ENCODE data around the gene ZRSR2. TPM values are rescaled to one million over a fixed set of nuclear protein-coding genes. Genes with fewer than 3 reads are reported as not detected.
A peak's percentile ranks its signal among the peaks of the same experiment; 100 is the strongest.
"Not testable (repeated sequence)": the region's sequence is repeated elsewhere in the genome, so short reads cannot be mapped to it uniquely, and the experiment has no call there.

Gene ZRSR2
- total RNA-seq, 1 experiment from 2014 or later, result 18.1 TPM

DNA sequence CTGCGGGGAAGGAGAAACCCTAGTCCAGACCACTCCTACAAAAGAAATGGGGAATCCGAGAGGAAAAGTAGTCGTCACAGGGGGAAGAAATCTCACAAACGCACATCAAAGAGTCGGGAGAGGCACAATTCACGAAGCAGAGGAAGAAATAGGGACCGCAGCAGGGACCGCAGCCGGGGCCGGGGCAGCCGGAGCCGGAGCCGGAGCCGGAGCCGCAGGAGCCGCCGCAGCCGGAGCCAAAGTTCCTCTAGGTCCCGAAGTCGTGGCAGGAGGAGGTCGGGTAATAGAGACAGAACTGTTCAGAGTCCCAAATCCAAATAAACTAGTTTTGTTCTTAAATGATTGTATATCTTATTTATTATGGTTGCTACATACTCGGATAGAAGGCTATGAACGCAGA lies 32.6 kb downstream of the ZRSR2 start:
- Histone ChIP-seq H3K9me3 (ENCODE audit: low read depth, low read length, poor library complexity, severe bottlenecking) (no peaks in the 10 kb centered on the region), H3K4me1 (ENCODE audit: insufficient read depth, low read length, poor library complexity, severe bottlenecking) (no peaks in the 10 kb centered on the region), H3K27me3 (replicated peaks; ENCODE audit: insufficient read depth, low read depth, low read length, poor library complexity) (no peaks in the 10 kb centered on the region), H3K27ac (ENCODE audit: low read depth, low read length, poor library complexity, severe bottlenecking) (no peak overlapping the region), H3K36me3 (ENCODE audit: insufficient read depth, low read length, poor library complexity, severe bottlenecking) (peaks cover 28% of the 10 kb centered on the region), H3K4me3 (ENCODE audit: low read depth, low read length, poor library complexity, severe bottlenecking) (no peak overlapping the region)
- no peak for DNase-seq (ENCODE audit: low spot score)
- BruUV-seq (replicated peaks), result TSS peak; percentile 85
- no peak for TF ChIP-seq EZH2 (IDR thresholded peaks at IDR 0.05; ENCODE audit: borderline replicate concordance, low read depth, low read length, poor library complexity, severe bottlenecking)
- intact Hi-C loops (cut with micrococcal nuclease; ENCODE audit: unreplicated experiment), result no loop called here
- POLR2A ChIA-PET (ENCODE audit: low non-redundant PET), result no interaction called here
- CTCF ChIA-PET, result no interaction called here

DNA sequence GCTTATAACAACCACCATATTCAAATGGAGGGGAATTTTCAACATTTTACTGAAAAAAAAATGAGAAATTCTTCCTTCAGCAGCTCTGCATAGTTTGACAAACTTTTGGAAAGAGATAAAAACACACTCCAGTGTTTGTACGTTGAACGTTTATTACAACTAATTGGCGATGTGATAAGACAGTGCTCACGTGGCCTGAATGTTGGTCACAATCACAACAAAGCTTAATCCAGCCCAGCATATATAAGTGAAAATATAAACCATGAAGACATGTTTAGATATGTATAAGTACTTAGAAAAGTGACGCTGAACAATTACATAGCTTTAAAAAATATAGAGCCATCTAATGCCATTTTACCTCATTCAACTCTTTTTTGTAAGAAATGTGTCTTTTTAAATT lies 35.7 kb downstream of the ZRSR2 start:
- H3K36me3 ChIP-seq (ENCODE audit: insufficient read depth, low read length, poor library complexity, severe bottlenecking), result peaks cover 24% of the 10 kb centered on the region
- no peak overlapping the region for H3K27ac ChIP-seq (ENCODE audit: low read depth, low read length, poor library complexity, severe bottlenecking)
- intact Hi-C loops (cut with micrococcal nuclease; ENCODE audit: unreplicated experiment), result no loop called here
- H3K4me3 ChIP-seq (ENCODE audit: low read depth, low read length, poor library complexity, severe bottlenecking), result no peak overlapping the region
- no TSS peak for BruUV-seq (replicated peaks)
- no peak for DNase-seq (ENCODE audit: low spot score)
- CTCF ChIA-PET, result no interaction called here
- TF ChIP-seq, protein P1, sequence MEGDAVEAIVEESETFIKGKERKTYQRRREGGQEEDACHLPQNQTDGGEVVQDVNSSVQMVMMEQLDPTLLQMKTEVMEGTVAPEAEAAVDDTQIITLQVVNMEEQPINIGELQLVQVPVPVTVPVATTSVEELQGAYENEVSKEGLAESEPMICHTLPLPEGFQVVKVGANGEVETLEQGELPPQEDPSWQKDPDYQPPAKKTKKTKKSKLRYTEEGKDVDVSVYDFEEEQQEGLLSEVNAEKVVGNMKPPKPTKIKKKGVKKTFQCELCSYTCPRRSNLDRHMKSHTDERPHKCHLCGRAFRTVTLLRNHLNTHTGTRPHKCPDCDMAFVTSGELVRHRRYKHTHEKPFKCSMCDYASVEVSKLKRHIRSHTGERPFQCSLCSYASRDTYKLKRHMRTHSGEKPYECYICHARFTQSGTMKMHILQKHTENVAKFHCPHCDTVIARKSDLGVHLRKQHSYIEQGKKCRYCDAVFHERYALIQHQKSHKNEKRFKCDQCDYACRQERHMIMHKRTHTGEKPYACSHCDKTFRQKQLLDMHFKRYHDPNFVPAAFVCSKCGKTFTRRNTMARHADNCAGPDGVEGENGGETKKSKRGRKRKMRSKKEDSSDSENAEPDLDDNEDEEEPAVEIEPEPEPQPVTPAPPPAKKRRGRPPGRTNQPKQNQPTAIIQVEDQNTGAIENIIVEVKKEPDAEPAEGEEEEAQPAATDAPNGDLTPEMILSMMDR (conservative IDR thresholded peaks at IDR 0.05; ENCODE audit: low read depth, low read length), result no peak
- TF ChIP-seq EZH2 (IDR thresholded peaks at IDR 0.05; ENCODE audit: borderline replicate concordance, low read depth, low read length, poor library complexity, severe bottlenecking), result no peak
- no peaks in the 10 kb centered on the region for H3K9me3 ChIP-seq (ENCODE audit: low read depth, low read length, poor library complexity, severe bottlenecking)
- POLR2A ChIA-PET (ENCODE audit: low non-redundant PET), result no interaction called here
- H3K27me3 ChIP-seq (replicated peaks; ENCODE audit: insufficient read depth, low read depth, low read length, poor library complexity), result no peaks in the 10 kb centered on the region
- peaks cover 7% of the 10 kb centered on the region for H3K4me1 ChIP-seq (ENCODE audit: insufficient read depth, low read length, poor library complexity, severe bottlenecking)

DNA sequence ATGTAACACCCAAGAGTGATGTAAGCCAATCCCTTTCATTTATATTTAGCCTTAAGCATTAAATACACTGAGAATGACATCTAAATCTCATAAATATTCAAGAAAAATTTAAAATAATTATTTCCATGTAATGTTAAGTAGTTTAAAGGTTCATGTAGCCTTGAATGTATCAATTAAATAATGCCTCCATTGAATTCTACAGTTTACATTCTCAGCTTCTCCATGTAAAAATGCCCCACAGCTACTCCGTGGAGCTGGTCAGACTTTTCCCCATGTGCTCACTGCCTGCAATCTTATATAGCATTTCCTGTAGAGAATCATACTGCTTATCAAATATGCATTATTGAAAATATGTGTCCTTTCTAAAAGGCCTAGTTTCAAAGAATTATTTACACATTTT lies 38.9 kb downstream of the ZRSR2 start:
- H3K27ac ChIP-seq (ENCODE audit: low read depth, low read length, poor library complexity, severe bottlenecking), result peak overlapping the region; percentile 24
- H3K4me3 ChIP-seq (ENCODE audit: low read depth, low read length, poor library complexity, severe bottlenecking), result no peak overlapping the region
- TF ChIP-seq EZH2 (IDR thresholded peaks at IDR 0.05; ENCODE audit: borderline replicate concordance, low read depth, low read length, poor library complexity, severe bottlenecking), result no peak
- no TSS peak for BruUV-seq (replicated peaks)
- H3K9me3 ChIP-seq (ENCODE audit: low read depth, low read length, poor library complexity, severe bottlenecking), result no peaks in the 10 kb centered on the region
- H3K4me1 ChIP-seq (ENCODE audit: insufficient read depth, low read length, poor library complexity, severe bottlenecking), result peaks cover 11% of the 10 kb centered on the region
- H3K36me3 ChIP-seq (ENCODE audit: insufficient read depth, low read length, poor library complexity, severe bottlenecking), result no peaks in the 10 kb centered on the region
- ChIA-PET POLR2A (ENCODE audit: low non-redundant PET) (no interaction called here), CTCF (no interaction called here)
- H3K27me3 ChIP-seq (replicated peaks; ENCODE audit: insufficient read depth, low read depth, low read length, poor library complexity), result no peaks in the 10 kb centered on the region
- intact Hi-C loops (cut with micrococcal nuclease; ENCODE audit: unreplicated experiment), result no loop called here
- DNase-seq (ENCODE audit: low spot score), result no peak

DNA sequence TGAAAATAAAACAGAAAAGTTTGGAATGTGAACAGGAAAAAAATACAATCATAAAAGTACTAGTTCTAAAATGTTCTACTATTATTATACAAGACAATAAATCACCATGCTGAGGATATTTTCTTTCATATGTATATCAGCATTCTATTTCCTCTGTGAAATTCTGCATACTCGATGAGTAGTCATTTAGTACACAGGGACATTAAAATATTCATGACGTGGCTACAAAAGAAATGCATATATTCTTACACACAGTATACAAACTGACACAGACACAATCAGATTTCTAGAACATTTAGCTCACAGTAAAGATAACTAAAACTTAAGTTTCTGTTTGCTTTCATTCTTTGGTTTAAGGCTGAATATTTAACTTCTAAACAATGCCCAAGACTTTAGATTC lies 41.1 kb downstream of the ZRSR2 start:
- H3K4me1 ChIP-seq (ENCODE audit: insufficient read depth, low read length, poor library complexity, severe bottlenecking), result peaks cover 11% of the 10 kb centered on the region
- H3K4me3 ChIP-seq (ENCODE audit: low read depth, low read length, poor library complexity, severe bottlenecking); CTCF ChIA-PET; H3K27me3 ChIP-seq (replicated peaks; ENCODE audit: insufficient read depth, low read depth, low read length, poor library complexity); H3K27ac ChIP-seq (ENCODE audit: low read depth, low read length, poor library complexity, severe bottlenecking); H3K36me3 ChIP-seq (ENCODE audit: insufficient read depth, low read length, poor library complexity, severe bottlenecking); intact Hi-C loops (cut with micrococcal nuclease; ENCODE audit: unreplicated experiment); POLR2A ChIA-PET (ENCODE audit: low non-redundant PET); BruUV-seq (replicated peaks); DNase-seq (ENCODE audit: low spot score); H3K9me3 ChIP-seq (ENCODE audit: low read depth, low read length, poor library complexity, severe bottlenecking): not testable (repeated sequence)

DNA sequence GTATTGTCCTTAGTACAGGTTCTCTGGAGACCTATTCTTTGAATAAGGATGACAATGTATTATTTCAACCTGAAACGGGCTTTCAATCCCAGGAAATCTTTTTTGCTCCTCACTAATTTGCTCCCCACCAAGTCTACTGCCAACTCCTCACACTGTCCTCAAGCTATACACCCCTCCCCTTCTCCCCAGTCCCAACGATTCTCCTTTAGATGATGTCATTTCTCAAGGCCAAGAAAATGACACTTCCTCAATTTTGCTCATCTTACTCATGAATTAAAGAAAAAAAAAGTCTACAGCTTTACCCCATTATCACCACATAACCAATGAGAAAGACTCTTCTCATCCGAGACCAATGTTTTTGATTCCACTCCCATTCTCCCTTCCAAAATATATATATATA lies 43.8 kb downstream of the ZRSR2 start:
- CTCF ChIA-PET, result no interaction called here
- intact Hi-C loops (cut with micrococcal nuclease; ENCODE audit: unreplicated experiment), result no loop called here

More for the DNA sequence above, 43.8 kb downstream of the ZRSR2 start:
- no peak overlapping the region for H3K4me3 ChIP-seq (ENCODE audit: low read depth, low read length, poor library complexity, severe bottlenecking)
- H3K27ac ChIP-seq (ENCODE audit: low read depth, low read length, poor library complexity, severe bottlenecking), result no peak overlapping the region
- H3K9me3 ChIP-seq (ENCODE audit: low read depth, low read length, poor library complexity, severe bottlenecking), result no peaks in the 10 kb centered on the region
- H3K27me3 ChIP-seq (replicated peaks; ENCODE audit: insufficient read depth, low read depth, low read length, poor library complexity), result no peaks in the 10 kb centered on the region
- POLR2A ChIA-PET (ENCODE audit: low non-redundant PET), result no interaction called here
- DNase-seq (ENCODE audit: low spot score), result no peak
- TF ChIP-seq EZH2 (IDR thresholded peaks at IDR 0.05; ENCODE audit: borderline replicate concordance, low read depth, low read length, poor library complexity, severe bottlenecking), result no peak
- TF ChIP-seq, protein P1 (conservative IDR thresholded peaks at IDR 0.05; ENCODE audit: low read depth, low read length), result no peak
- no TSS peak for BruUV-seq (replicated peaks)
- peaks cover 9% of the 10 kb centered on the region for H3K4me1 ChIP-seq (ENCODE audit: insufficient read depth, low read length, poor library complexity, severe bottlenecking)
- no peaks in the 10 kb centered on the region for H3K36me3 ChIP-seq (ENCODE audit: insufficient read depth, low read length, poor library complexity, severe bottlenecking)

Measured in A673 (cell line).